Measurements from ENCODE around the gene ARSK. TPM values are rescaled to one million over a fixed set of nuclear protein-coding genes. Genes with fewer than 3 reads are reported as not detected.

The ARSK gene
- total and polyA plus RNA-seq, 7 donors = 0.60 to 13.3 (median 6.7) TPM

GRCh38 chr5:95526871-95527270, 28.0 kb upstream of the ARSK start:
- Histone ChIP-seq H3K36me3 (peaks cover 0 to 92% (median 14%) of the 10 kb centered on the region in 4 donors), H3K4me1 (no peaks in the 10 kb centered on the region), H3K27ac (no peak overlapping the region), H3K9me3 (no peaks in the 10 kb centered on the region), H3K4me3 (no peak overlapping the region), H3K27me3 (no peaks in the 10 kb centered on the region)
- WGBS, 2 donors = 96 to 97% methylated on average over 2 of the region's 2 CpGs
- DNase-seq = no peak
- intact Hi-C loops (cut with DNase I) = loop anchor here (10.0 kb wide), 1 partner anchor 52 kb away; no protein-coding TSS in a partner anchor
- no peak for TF ChIP-seq CTCF (IDR thresholded peaks at IDR 0.05)
- no peak for TF ChIP-seq EP300 (IDR thresholded peaks at IDR 0.05)
- TF ChIP-seq POLR2A (IDR thresholded peaks at IDR 0.05) = no peak
- no peak for TF ChIP-seq POLR2AphosphoS5 (IDR thresholded peaks at IDR 0.05)

GRCh38 chr5:95528565-95528964, 26.3 kb upstream of the ARSK start:
- TF ChIP-seq CTCF (IDR thresholded peaks at IDR 0.05) (no peak), POLR2AphosphoS5 (IDR thresholded peaks at IDR 0.05) (no peak), EP300 (IDR thresholded peaks at IDR 0.05) (no peak), POLR2A (IDR thresholded peaks at IDR 0.05) (no peak)
- intact Hi-C loops (cut with DNase I) = loop anchor here (10.0 kb wide), 1 partner anchor 54 kb away; no protein-coding TSS in a partner anchor
- Histone ChIP-seq H3K4me3 (no peak overlapping the region), H3K27me3 (no peaks in the 10 kb centered on the region), H3K4me1 (no peaks in the 10 kb centered on the region), H3K27ac (no peak overlapping the region), H3K36me3 (peaks cover 0 to 82% (median 14%) of the 10 kb centered on the region in 4 donors), H3K9me3 (no peaks in the 10 kb centered on the region)
- no peak for DNase-seq

- Histone ChIP-seq H3K9me3 (no peaks in the 10 kb centered on the region), H3K4me1 (no peaks in the 10 kb centered on the region), H3K27me3 (no peaks in the 10 kb centered on the region), H3K4me3 (no peak overlapping the region), H3K36me3 (peaks cover 0 to 77% (median 12%) of the 10 kb centered on the region in 4 donors), H3K27ac (no peak overlapping the region)
- TF ChIP-seq POLR2A (IDR thresholded peaks at IDR 0.05) = no peak
- TF ChIP-seq EP300 (IDR thresholded peaks at IDR 0.05) = no peak
- TF ChIP-seq POLR2AphosphoS5 (IDR thresholded peaks at IDR 0.05) = no peak
- no peak for TF ChIP-seq CTCF (IDR thresholded peaks at IDR 0.05)
- DNase-seq = no peak
- intact Hi-C loops (cut with DNase I) = no loop called here
- 96 to 98% methylated on average over 2 of the region's 2 CpGs for WGBS, 2 donors
These were observed 24.5 kb upstream of the ARSK start for GRCh38 chr5:95530416-95530815.

- Histone ChIP-seq H3K9me3 (no peaks in the 10 kb centered on the region), H3K27ac (no peak overlapping the region), H3K27me3 (no peaks in the 10 kb centered on the region), H3K36me3 (peaks cover 0 to 74% (median 15%) of the 10 kb centered on the region in 4 donors), H3K4me3 (no peak overlapping the region), H3K4me1 (no peaks in the 10 kb centered on the region)
- TF ChIP-seq CTCF (IDR thresholded peaks at IDR 0.05) = no peak
- intact Hi-C loops (cut with DNase I) = no loop called here
- no peak for DNase-seq
These were observed 23.4 kb upstream of the ARSK start for GRCh38 chr5:95531491-95531890.

GRCh38 chr5:95532415-95532814, 22.5 kb upstream of the ARSK start:
- H3K27ac ChIP-seq = no peak overlapping the region
- H3K27me3 ChIP-seq = no peaks in the 10 kb centered on the region
- no peak overlapping the region for H3K4me3 ChIP-seq
- DNase-seq = no peak
- H3K9me3 ChIP-seq = no peaks in the 10 kb centered on the region
- H3K4me1 ChIP-seq = peaks cover 0 to 5% (median 0%) of the 10 kb centered on the region in 4 donors
- WGBS, 2 donors = 96 to 98% methylated on average over 2 of the region's 2 CpGs
- intact Hi-C loops (cut with DNase I) = no loop called here
- peaks cover 0 to 74% (median 16%) of the 10 kb centered on the region in 4 donors for H3K36me3 ChIP-seq
- TF ChIP-seq CTCF (IDR thresholded peaks at IDR 0.05) (no peak), EP300 (IDR thresholded peaks at IDR 0.05) (no peak), POLR2AphosphoS5 (IDR thresholded peaks at IDR 0.05) (no peak), POLR2A (IDR thresholded peaks at IDR 0.05) (no peak)

Measured in sigmoid colon (tissue), 7 donors.